Measurements from ENCODE around the gene SYNJ2.

The SYNJ2 gene

DNA sequence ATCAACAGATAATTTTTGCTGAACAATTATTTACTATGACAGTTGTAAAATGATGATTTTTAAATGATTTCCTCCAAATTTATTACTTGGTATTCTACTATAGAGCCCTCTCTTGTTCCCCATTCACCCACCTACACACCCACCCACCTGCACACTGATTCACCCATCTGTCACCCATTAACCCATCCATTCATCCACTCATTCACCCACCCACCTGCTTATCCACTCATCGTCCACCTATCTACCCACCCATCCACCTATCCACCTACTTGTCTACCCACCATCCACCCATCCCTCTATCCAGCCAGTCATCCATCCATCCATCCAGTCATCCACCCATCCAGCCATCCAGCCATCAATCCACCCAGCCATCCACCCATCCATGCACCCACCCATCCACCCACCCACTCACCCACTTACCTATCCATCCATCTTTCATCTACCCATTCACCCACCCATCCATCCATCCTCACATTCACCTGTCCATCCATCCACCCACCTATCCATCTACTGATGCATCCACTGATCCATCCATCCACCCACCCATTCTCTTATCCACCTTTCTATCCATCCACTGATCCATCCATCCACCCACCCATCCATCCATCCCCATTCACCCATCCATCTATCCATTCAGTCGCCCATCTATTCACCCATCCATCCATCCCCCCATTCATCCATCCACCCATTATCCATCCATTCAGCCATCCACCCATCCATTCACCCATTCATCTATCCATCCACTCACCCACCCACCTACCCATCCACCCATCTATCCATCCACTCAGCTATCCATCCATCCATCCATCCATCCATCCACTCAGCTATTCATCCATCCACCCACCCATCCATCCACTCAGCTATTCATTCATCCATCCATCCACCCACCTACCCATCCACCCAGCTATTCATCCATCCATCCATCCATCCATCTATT lies 72.0 kb downstream of the SYNJ2 start:
- in situ Hi-C loops (cut with MboI; ENCODE audit: low sequenced_read_pairs) = no loop called here

DNA sequence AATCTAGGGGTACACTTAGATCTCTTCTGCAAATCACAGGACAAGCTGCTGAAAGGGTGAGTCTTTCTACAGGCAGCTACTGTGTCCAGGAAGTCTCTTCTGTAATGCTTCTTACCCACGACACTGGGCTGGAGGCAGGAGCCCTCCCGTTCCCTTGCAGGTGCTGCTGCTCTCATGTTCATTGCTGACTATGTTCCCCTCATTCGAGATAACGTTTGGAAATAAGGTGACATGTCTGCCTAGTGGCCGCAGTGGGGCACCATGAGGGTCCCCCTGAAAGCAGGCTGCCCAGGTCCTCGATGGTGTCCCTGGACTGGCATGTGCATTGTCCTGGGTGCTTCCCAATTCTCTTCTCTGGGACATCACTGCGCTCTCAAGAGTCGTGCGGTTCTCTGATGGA lies 74.7 kb downstream of the SYNJ2 start:
- in situ Hi-C loops (cut with MboI; ENCODE audit: low sequenced_read_pairs) = no loop called here

DNA sequence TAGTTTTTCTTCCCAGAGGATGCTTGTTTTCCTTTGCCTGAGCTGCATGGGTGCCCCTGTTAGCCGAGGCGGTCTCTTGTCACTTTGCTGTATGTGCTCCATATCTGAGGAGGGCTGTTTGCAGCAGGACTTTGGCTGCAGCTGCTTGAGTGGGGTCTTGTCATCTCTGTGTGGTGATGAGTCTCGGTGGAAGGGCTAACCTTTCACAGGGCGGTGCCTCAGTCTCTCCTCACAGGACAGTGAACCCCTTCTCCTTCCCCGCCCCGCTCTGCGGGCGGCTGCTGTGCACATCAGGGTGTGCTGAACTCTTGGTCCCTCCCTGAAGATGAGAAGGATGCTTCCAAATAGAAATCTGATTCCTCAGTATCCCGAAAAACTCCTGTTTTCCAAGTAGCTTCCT lies 75.1 kb downstream of the SYNJ2 start:
- in situ Hi-C loops (cut with MboI; ENCODE audit: low sequenced_read_pairs) = no loop called here

DNA sequence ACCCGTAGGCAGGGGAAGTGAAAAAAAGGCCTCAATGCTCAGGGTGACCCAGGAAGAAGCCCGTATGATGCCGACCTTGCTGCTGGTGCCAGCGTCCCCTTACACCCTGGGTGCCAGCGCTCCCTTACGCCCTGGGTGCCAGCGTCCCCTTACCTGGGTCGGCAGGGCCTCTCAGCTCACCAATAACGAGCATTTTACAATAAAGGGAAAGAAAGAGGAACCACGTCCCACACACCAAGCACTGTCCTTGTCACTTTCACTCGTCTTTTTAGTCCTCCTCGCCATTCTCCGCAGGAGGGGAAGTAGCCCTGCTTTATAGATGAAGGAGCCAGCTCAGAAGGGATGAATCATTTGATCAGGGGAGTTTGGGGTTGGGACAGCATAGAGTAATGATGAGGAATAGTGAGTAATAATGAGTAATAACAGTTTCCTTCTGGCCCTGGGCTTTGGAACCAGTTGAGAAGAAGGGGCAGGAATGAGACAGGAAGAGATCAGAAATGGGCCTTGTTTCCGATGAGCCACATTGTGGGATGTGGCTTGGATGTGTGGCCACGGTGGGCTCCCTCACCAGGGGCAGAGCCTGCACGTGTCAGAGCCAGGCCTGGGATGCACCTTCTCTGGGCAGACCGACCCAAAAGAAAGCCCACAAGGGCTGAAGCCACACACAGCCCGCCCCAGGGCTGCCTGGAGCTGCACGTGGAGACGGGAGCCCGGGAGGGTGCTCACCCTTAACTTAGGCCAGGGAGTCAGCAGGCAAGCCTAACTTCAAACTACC lies 75.7 kb downstream of the SYNJ2 start:
- in situ Hi-C loops (cut with MboI; ENCODE audit: low sequenced_read_pairs) = no loop called here

DNA sequence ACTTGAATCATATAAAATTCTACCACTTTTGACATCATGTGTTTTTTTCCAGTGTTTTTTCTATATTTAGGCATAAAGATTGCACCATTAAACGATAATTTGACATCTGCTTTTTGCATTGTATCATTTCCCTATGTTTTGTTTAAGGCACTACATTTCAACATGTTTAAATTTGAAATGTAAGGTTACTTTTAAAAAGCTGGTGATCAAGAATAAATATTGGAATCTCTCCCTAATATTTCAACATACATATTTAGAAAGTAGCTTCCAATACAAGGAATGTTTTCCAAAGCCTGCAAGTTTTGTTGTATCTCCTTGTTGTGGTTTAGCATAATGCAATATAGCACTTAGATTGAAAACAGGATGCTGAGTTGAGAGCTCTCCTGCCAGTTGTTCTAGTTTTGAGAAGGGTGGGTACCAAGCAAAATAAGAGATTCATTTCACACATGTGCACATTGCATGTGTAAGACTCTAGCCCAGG lies 76.5 kb downstream of the SYNJ2 start:
- in situ Hi-C loops (cut with MboI; ENCODE audit: low sequenced_read_pairs) = no loop called here

DNA sequence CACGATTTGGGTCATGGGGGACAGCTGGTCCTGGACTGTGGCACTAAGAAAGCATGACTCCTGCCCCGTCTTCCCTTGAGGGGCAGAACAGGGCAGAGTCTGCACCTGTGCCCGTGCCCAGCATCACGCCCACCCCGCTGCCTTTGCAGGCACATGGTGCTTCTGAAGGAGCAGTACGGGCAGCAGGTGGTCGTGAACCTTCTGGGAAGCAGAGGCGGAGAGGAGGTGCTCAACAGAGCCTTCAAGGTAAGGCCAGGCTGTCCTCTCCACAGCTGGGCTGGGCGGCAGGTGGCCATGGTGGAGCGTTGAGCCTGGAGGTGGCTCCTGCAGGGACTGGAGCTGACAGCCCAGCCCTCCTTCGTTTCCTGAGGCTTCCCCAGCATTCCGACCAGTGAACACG lies 77.4 kb downstream of the SYNJ2 start:
- in situ Hi-C loops (cut with MboI; ENCODE audit: low sequenced_read_pairs) = no loop called here

DNA sequence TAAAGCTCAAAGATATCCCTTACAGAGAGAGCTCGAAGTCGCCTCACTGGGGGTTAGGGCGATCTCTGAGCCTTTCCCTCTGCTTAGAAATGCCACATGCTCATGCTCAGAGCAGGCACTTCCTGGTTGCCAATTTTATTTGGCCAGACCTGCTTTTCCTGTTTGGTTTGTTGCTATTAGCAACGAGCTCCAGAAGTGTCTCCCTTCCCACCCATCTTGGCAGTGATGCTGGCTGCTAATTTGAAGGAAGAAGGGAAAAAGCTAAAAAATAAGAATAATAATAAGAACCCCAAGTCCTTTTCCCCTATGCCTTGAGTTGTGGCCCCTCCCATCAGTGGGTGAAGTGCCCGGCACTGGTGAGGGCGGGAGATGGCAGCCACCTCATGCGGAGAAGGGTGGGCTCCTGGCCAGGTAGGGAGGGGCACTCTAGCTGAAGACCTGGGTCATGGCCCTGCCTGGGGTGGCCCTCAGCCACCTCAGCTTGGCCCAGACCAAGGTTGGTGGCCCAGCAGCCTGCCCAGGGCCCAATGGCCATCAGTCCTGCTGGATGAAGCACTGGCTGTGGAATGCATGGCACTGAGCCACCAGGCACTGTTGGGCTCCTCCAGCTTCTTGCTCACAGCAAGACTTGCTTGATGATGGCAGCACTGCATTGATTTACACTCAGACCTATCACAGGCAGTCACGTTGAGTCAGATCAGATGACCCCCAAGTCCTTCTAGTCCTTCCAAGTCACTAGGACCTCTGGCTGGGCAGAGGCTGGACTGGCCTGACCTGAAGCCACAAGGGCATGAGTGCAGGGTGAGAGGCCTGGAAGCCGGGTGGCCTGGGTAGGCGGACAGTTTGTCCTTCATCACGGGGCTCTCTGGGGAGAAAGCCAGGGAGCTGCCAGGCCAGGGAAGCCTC lies 79.0 kb downstream of the SYNJ2 start:
- in situ Hi-C loops (cut with MboI; ENCODE audit: low sequenced_read_pairs) = no loop called here

DNA sequence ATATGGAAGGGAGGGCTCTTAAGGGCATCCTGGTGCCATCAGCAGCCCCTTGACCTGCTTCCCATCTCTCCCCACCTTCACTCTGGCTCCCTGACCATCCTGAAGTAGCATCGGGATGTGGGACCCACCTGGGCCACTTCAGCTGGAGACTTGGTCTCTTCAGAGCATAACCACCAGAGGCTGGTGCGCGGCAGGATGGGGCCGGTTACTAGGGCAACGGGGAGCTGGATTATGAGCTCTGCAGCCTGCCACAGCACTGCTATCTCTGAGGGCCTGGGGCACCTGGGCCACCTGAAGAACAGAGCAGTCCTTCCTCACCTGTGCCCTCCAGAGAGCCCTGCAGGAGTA lies 79.7 kb downstream of the SYNJ2 start:
- in situ Hi-C loops (cut with MboI; ENCODE audit: low sequenced_read_pairs) = no loop called here

DNA sequence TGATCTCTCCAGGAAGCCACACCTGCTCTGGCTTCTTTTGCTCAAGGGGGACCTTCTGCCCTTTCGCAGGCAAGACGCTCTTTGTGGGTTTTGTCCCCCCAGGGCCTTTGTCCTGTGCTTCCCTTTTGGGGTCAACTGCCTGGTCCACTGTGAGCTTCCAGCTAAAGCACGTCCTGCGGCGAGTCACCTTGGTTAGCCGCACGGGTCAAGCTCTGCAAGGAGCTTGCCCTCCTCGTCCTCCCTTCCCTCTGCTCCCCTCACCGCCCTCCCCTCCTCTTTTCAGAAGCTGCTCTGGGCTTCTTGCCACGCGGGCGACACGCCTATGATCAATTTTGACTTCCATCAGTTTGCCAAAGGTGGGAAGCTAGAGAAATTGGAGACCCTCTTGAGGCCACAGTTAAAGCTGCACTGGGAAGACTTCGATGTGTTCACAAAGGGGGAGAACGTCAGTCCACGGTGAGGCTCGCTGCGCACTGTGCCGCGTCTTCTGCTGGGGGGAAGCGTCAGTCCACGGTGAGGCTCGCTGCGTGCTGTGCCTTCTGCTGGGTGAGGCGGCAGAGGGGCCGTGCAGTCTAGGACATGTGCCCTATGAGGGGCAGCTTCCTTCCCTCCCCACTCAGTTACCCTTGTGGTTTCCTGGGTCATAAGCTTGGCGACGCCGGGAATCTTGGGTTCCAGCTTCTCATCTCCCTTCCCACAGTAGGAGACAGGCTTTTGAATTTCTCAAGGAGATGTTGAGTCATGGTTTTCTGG lies 80.2 kb downstream of the SYNJ2 start:
- in situ Hi-C loops (cut with MboI; ENCODE audit: low sequenced_read_pairs) = no loop called here

DNA sequence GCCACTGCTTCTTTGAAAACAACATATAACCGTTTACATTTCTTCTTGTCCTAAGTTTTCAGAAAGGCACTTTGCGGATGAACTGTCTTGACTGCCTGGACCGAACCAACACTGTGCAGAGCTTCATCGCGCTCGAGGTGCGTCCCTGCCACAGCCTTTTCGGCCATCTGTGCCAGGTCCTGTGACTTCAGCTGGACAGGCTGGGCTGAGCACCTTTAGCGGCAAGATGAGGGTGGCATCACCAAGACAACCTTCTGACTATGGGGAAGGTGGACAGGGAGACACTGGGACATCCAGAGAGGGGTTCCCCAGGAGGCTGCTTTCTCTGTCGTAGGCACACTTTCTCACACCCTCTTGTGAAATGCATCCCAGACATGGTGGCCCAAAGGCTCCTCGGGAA lies 82.1 kb downstream of the SYNJ2 start:
- in situ Hi-C loops (cut with MboI; ENCODE audit: low sequenced_read_pairs) = no loop called here

DNA sequence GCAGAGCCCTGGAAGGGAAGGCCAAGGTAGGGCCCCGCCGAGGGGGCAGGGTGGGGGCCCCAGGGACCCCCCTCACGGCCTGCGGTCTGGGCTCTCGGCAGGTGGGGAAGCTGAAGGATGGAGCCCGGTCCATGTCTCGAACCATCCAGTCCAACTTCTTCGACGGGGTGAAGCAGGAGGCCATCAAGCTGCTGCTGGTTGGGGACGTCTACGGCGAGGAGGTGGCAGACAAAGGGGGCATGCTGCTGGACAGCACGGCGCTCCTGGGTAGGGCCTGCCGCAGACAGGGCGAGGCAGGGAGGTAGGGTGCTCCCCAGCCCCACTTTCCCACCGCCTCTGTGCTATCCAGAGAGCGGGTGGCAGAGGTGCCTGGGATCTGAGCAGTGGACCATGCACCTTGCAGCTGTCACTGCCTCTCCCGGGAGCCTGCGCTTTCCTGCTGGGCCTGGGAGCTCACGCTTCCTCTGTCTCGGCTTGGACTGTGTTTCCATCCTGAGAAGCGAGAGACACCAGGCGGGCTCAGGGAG lies 83.1 kb downstream of the SYNJ2 start:
- in situ Hi-C loops (cut with MboI; ENCODE audit: low sequenced_read_pairs) = no loop called here

DNA sequence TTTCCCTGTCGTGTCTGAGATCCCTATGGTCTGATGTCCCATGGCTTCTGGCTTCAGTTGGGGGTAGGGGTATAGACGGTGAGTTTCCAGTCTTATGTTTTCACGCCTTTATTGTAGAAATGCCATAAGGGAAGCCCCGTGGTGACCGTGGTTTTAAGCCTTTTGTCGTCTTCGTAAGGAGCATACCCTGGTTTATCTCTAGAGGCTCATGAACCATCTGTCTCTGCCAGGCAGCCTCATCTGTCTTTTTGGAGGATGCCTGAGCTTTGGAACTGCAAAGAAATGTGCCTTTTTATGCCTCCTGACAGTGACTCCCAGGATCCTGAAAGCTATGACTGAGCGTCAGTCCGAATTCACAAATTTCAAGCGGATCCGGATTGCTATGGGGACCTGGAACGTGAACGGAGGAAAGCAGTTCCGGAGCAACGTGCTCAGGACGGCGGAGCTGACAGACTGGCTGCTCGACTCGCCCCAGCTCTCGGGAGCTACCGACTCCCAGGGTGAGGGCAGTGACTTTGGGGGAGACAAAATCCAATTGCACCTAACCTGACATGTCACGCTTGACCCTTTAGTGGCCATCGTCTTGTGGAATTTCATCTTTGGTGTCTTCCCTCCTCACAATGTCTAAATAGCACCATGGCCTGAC lies 84.6 kb downstream of the SYNJ2 start:
- in situ Hi-C loops (cut with MboI; ENCODE audit: low sequenced_read_pairs) = no loop called here

DNA sequence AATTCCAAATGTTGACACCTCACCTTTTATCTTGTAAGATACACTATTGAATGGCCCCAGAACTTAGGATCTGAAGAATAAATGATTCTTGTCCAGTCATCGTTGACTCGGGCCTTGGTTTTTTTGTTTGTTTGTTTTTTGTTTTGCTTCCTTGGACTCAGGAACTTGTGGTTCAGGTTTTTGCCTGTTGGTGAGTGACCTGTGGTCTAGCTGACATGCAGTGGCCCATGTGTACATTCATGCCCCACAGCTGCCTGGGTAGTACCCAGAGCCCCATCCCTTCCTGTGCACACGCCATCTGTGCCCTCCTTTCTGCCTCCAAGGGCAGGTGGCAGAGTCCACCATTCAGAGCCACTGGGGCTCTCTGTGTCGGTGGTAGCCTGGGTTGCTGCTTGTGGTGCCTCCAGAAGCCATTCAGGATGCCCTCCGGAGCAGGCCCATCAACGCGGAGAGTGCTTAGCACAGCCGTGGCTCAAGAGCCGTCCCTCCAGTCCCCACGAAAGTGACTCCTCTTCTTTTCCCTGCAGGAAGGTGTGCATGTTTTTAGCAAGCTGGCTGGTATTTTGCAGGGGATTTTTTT lies 85.9 kb downstream of the SYNJ2 start:
- in situ Hi-C loops (cut with MboI; ENCODE audit: low sequenced_read_pairs) = no loop called here

DNA sequence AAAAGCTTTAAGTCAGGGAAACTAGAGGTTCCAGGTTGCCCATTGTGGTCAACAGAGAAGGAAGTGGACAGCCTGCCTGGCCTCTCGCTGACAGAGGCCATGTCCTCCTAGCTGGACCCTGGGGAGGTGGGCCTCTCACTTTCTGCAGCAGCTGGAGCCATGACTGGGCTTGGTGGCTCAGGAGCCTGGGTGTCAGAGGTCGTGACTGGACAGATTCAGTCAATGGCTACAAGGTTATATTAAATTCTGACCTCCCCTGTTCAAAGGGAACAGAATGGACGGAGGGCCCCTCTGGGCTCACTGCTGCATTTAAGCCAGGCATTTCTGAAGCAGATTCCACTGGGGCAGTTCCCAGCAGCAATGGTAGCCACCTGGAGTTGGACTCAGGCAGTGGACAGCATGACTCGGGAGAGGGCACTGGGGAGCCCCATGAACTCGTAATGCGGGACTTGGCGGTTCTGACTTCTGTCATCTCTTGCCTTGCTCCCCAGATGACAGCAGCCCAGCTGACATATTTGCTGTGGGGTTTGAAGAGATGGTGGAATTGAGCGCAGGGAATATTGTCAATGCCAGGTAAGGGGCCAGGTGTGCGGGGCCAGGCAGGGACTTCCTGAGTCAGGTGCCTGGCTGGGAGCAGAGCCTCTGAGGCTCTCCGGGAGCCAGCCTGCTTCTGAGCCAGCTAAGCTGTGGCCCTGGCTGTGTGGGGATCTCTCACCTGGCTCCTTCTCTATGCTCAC lies 86.7 kb downstream of the SYNJ2 start:
- in situ Hi-C loops (cut with MboI; ENCODE audit: low sequenced_read_pairs) = no loop called here

DNA sequence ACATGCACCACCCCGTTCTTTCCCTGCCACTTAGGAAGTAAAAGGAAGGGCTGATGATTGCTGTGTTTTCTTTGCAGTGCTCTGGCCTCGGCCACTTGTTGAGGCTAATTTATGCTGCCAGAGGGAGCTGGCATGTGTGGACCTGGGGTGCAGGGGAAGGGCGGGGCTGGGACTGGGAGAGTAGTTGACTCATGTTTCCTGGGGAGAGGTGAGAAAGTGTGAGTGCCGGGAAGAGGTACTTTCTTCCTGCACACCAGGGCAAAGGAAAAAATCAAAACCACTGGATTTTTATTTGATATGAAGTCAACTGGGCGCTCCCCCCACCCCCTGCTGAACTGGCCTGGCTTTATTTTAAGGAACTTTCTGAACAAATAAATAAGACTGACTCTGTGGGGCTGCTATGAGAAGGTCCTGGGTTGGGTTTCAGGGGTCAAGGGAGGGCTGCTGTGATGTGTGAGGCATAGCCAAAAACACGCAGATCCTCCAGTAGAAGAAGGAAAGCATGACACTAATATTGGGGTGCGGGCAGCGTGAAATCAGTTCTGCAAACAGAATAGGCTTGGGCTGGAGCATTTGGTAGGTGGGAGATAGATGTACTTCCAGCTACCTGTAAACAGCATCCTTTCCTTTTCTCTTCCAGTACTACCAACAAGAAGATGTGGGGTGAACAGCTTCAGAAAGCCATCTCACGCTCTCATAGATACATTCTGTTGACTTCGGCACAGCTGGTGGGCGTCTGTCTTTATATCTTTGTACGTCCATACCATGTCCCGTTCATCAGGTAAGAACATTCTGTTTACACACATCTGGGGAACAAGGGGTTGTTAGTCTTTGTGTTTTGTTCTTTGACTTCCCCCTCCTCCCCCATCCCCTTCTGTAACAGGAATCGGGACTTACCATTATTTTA lies 87.5 kb downstream of the SYNJ2 start:
- in situ Hi-C loops (cut with MboI; ENCODE audit: low sequenced_read_pairs) = no loop called here

DNA sequence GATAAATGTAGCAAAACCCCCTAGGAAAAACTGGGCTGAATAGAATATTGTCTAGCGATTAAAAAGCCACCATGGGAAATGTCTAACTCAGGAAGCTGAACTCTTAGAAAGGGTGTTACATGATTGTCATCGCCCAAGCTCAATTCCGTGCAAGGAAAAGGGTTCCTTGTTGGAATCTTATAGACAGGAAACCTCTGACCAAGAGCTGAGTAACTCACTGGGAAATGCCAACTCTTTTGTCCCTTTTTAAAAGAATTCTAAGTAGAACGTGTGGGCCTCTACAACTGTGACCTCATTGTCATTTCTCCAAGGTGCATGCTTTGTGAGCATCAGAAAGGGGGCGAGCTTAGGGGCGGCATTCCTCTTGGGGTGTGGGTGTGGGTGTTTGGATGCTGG lies 88.1 kb downstream of the SYNJ2 start:
- in situ Hi-C loops (cut with MboI; ENCODE audit: low sequenced_read_pairs) = no loop called here

DNA sequence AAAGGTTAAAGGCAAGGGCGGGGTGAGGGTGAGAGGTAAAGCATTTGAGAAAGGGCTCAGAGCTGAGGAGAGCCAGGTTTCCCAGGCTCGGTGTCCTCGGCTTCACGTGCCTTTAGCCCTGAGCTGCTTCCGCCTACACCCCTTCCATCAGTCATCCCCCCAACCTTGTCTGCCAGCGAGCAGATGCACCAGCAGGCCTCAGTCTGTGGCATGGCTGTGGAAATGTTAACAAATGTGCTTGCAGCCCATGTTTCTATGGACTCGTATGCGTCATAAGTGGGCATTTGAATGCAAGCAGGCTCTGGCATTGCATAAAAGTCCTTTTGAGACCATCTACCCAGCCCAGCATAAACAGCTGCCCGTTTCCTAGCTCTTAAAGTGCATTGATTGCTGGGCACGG lies 88.8 kb downstream of the SYNJ2 start:
- in situ Hi-C loops (cut with MboI; ENCODE audit: low sequenced_read_pairs) = no loop called here

Measured in HL-60/S4 (cell line).